GM15510 (cell line): ENCODE measurements around the gene CHCHD5.

Source experiments
- POLR2A ChIP-seq: IDR thresholded peaks from 3 replicates; pipeline ENCODE4 v1.6.1; 2011; ENCODE audit warnings: borderline replicate concordance; ENCODE audit not compliant: insufficient read length; ENCODE audit errors: extremely low read depth

The CHCHD5 gene

GRCh38 chr2:112582314-112582746, 2.1 kb upstream of the CHCHD5 start:
- no peak for TF ChIP-seq POLR2A

GRCh38 chr2:112583497-112584133, 794 bp upstream of the CHCHD5 start:
- TF ChIP-seq POLR2A = no peak

- TF ChIP-seq POLR2A = no peak
Observed at GRCh38 chr2:112584891-112585250, 462 bp downstream of the CHCHD5 start.

GRCh38 chr2:112585400-112585799, 991 bp downstream of the CHCHD5 start:
- TF ChIP-seq POLR2A = no peak

GRCh38 chr2:112585873-112586464, 1.6 kb downstream of the CHCHD5 start:
- no peak for TF ChIP-seq POLR2A

- TF ChIP-seq POLR2A = no peak
Observed at GRCh38 chr2:112588611-112589045, 4.2 kb downstream of the CHCHD5 start.

- no peak for TF ChIP-seq POLR2A
Observed at GRCh38 chr2:112591413-112591812, 7.0 kb downstream of the CHCHD5 start.

- TF ChIP-seq POLR2A = no peak
Observed at GRCh38 chr2:112593736-112594135, 9.3 kb downstream of the CHCHD5 start.

- no peak for TF ChIP-seq POLR2A
Observed at GRCh38 chr2:112597537-112598322, 13.3 kb downstream of the CHCHD5 start.

GRCh38 chr2:112600634-112601033, 16.2 kb downstream of the CHCHD5 start:
- TF ChIP-seq POLR2A = no peak

- TF ChIP-seq POLR2A = no peak
Observed at GRCh38 chr2:112601754-112602153, 17.3 kb downstream of the CHCHD5 start.

- no peak for TF ChIP-seq POLR2A
Observed at GRCh38 chr2:112602917-112603316, 18.5 kb downstream of the CHCHD5 start.

GRCh38 chr2:112603731-112604130, 19.3 kb downstream of the CHCHD5 start:
- no peak for TF ChIP-seq POLR2A

- no peak for TF ChIP-seq POLR2A
Observed at GRCh38 chr2:112604952-112605351, 20.5 kb downstream of the CHCHD5 start.

- TF ChIP-seq POLR2A = no peak
Observed at GRCh38 chr2:112605926-112606325, 21.5 kb downstream of the CHCHD5 start.

GRCh38 chr2:112606547-112606946, 22.1 kb downstream of the CHCHD5 start:
- no peak for TF ChIP-seq POLR2A

GRCh38 chr2:112607680-112608438, 23.4 kb downstream of the CHCHD5 start:
- TF ChIP-seq POLR2A = no peak
